UCSD-AML1 (cell line): ENCODE measurements around the gene C8G.

ENCODE experiments used
- DNase-seq: peaks from one replicate; lab custom pipeline; 2025; ENCODE audit not compliant: unreplicated experiment; lab: John Stamatoyannopoulos, UW

C8G gene

GRCh38 chr9:136920069-136920468, 25.0 kb upstream of the C8G start:
- DNase-seq = no peak

GRCh38 chr9:136920734-136921231, 24.3 kb upstream of the C8G start:
- DNase-seq = no peak

- DNase-seq = no peak
Measured at GRCh38 chr9:136921307-136921706, 23.7 kb upstream of the C8G start.

- DNase-seq = no peak
Measured at GRCh38 chr9:136921718-136922117, 23.3 kb upstream of the C8G start.

- DNase-seq = no peak
Measured at GRCh38 chr9:136922540-136922939, 22.5 kb upstream of the C8G start.

GRCh38 chr9:136923881-136924280, 21.2 kb upstream of the C8G start:
- DNase-seq = no peak

- DNase-seq = no peak
Measured at GRCh38 chr9:136925414-136926153, 19.5 kb upstream of the C8G start.

- DNase-seq = no peak
Measured at GRCh38 chr9:136926154-136926704, 18.8 kb upstream of the C8G start.

- no peak for DNase-seq
Measured at GRCh38 chr9:136926749-136927148, 18.3 kb upstream of the C8G start.

GRCh38 chr9:136927343-136928271, 17.4 kb upstream of the C8G start:
- DNase-seq = no peak

GRCh38 chr9:136928591-136928990, 16.5 kb upstream of the C8G start:
- DNase-seq = no peak

- no peak for DNase-seq
Measured at GRCh38 chr9:136930014-136930413, 15.0 kb upstream of the C8G start.

GRCh38 chr9:136931611-136932130, 13.4 kb upstream of the C8G start:
- no peak for DNase-seq

GRCh38 chr9:136934277-136934676, 10.8 kb upstream of the C8G start:
- no peak for DNase-seq

GRCh38 chr9:136935651-136936050, 9.4 kb upstream of the C8G start:
- no peak for DNase-seq

- no peak for DNase-seq
Measured at GRCh38 chr9:136936645-136937170, 8.3 kb upstream of the C8G start.

- no peak for DNase-seq
Measured at GRCh38 chr9:136937186-136938001, 7.6 kb upstream of the C8G start.

- DNase-seq = no peak
Measured at GRCh38 chr9:136939431-136939995, 5.5 kb upstream of the C8G start.

- no peak for DNase-seq
Measured at GRCh38 chr9:136939996-136940525, 5.0 kb upstream of the C8G start.
